ENCODE measurements around the gene KASH5. TPM values are rescaled to one million over a fixed set of nuclear protein-coding genes. Genes with fewer than 3 reads are reported as not detected.
A peak's percentile ranks its signal among the peaks of the same experiment; 100 is the strongest.
"Not testable (repeated sequence)": the region's sequence is repeated elsewhere in the genome, so short reads cannot be mapped to it uniquely, and the experiment has no call there.

KASH5 gene
- total and polyA plus RNA-seq, 4 donors = 0.21 to 1.3 (median 0.35) TPM

DNA sequence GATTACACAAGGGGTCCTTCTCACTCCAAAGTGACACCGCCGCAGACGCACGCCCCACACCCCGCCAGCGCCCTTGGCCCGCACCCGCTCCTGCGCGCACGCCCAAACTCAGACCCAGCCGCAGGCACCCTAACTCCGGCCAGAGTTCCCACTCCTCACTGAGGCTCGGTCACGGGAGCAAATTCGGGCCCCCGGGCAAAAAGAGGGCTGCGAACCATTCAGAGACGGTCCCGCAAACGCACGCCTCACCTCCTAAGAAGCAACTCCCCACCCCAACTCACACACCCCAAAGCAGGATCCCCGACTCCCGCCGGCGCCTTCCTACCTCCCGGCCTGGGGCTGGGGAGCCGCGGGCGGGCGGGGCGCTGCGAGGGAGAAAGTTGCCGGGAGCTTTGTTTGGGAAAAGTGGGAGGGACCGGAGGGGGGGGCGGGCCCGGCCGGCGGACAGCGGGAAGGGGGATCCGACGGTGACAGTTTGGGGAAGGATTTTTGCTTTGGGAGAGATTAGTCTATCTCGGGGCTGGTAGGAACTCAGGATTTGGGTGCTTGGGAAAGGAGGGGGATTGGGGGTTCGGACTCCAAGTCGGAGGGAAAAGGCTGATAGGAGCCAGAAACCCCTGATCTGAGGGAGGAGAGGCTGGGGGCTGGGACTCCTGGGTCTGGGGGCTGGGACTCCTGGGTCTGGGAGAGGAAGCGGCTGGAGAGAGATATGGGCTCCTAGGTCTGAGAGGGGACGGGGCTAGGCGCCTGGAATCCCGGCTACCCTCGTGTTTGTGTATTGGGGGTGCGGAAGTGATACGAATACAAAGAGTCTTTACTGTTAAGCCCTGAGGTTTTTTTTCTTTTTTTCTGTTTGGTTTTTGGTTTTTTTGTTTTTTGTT is 25.8 kb upstream of the KASH5 start, which contains the start of gene TEAD2:
Gene TEAD2, minus strand, starts transcription at position 369 of the 881 bp plus-strand sequence. CDS start 2,341 bp downstream, outside the sequence.
- Histone ChIP-seq H3K9me3 (ENCODE audit: control insufficient read depth, insufficient read depth, low read length) (no peaks in the 10 kb centered on the region), H3K36me3 (ENCODE audit: control insufficient read depth, insufficient read depth, low read length) (peaks cover 20% of the 10 kb centered on the region), H3K4me1 (ENCODE audit: control insufficient read depth, insufficient read depth, low read length) (peaks cover 33% of the 10 kb centered on the region), H3K27me3 (ENCODE audit: control insufficient read depth, insufficient read depth, low read length) (peaks cover 31% of the 10 kb centered on the region), H3K27ac (ENCODE audit: low read depth, low read length) (peak within 1 kb of the TSS; percentile 97), H3K4me3 (ENCODE audit: low read depth, low read length) (peak within 1 kb of the TSS; percentile 91)
- WGBS (ENCODE audit: insufficient coverage) = under 1% methylated on average over 44 of the region's 52 CpGs
- DNase-seq (ENCODE audit: low read depth in 4 of 6, low spot score in 6 of 6) = peak in 3 of 6 donors; percentile 28 to 84 (median 58)

DNA sequence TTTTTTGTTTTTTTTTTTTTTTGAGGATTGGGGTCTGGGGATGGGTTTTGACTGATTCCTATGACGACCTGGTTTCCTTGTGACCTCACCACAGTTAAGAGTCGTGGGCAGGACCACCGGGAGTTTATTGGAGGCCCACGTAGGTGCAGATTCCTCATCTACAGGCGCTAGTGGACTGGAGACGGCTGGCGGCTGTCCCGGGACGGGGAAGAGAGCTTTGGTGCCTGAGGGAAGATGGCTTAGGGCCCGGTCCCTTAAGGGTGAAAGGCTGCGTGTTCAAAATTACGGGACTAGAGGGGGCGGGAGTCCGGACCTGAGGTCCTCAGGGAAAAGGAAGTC is 25.2 kb upstream of the KASH5 start:
- H3K9me3 ChIP-seq (ENCODE audit: control insufficient read depth, insufficient read depth, low read length) = no peaks in the 10 kb centered on the region
- 0% methylated on average over 14 of the region's 14 CpGs for WGBS (ENCODE audit: insufficient coverage)
- peaks cover 31% of the 10 kb centered on the region for H3K27me3 ChIP-seq (ENCODE audit: control insufficient read depth, insufficient read depth, low read length)
- H3K27ac ChIP-seq (ENCODE audit: low read depth, low read length) = peak overlapping the region; percentile 97
- H3K36me3 ChIP-seq (ENCODE audit: control insufficient read depth, insufficient read depth, low read length) = peaks cover 15% of the 10 kb centered on the region
- H3K4me3 ChIP-seq (ENCODE audit: low read depth, low read length) = peak overlapping the region; percentile 91
- peak in 2 of 6 donors; percentile 12 to 74 for DNase-seq (ENCODE audit: low read depth in 4 of 6, low spot score in 6 of 6)
- peaks cover 33% of the 10 kb centered on the region for H3K4me1 ChIP-seq (ENCODE audit: control insufficient read depth, insufficient read depth, low read length)

DNA sequence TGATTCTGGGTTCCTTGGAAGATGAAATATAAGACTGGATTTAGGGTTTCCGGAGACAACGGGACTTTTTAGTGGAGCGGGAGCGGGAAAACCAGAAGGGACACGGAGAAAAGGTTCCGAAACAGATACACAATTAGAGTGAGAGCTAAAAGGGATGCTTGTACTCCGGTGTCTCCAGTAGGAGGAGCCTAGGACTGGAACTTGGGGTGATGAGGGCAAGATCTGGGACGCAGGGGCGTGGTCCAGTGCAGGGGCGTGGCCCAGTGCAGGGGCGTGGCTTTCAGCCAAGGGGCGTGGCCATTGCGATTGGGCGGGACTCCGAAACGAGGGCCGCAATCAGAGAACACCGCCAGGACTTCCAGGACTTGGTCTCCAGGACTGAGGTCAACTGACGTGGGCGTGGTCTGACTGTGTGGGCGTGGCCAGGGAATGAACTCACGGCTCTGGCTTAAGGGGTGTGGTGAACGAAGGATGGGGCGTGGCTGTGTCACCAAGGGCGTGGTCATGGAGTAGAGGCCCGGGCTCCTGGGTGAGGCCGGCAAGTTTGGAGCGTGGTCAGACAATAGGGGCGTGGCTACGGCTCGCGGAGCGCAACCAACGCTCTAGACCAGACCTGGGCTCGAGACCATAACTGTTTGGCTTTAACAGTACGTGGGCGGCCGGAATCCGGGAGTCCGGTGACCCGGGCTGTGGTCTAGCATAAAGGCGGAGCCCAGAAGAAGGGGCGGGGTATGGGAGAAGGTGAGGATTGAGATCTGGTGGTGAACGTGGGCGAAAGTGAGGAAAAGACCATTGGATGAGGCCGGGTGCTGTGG is 24.6 kb upstream of the KASH5 start, which contains the start of gene DKKL1:
Gene DKKL1, plus strand, starts transcription at position 610 of the 815 bp plus-strand sequence. Its CDS starts 122 bp downstream, at position 732.
- WGBS (ENCODE audit: insufficient coverage) = under 1% methylated on average over 46 of the region's 46 CpGs
- Histone ChIP-seq H3K4me3 (ENCODE audit: low read depth, low read length) (peak within 1 kb of the TSS; percentile 91), H3K36me3 (ENCODE audit: control insufficient read depth, insufficient read depth, low read length) (peaks cover 10% of the 10 kb centered on the region), H3K27me3 (ENCODE audit: control insufficient read depth, insufficient read depth, low read length) (peaks cover 31% of the 10 kb centered on the region), H3K27ac (ENCODE audit: low read depth, low read length) (peak within 1 kb of the TSS; percentile 97), H3K9me3 (ENCODE audit: control insufficient read depth, insufficient read depth, low read length) (peaks cover under 1% of the 10 kb centered on the region), H3K4me1 (ENCODE audit: control insufficient read depth, insufficient read depth, low read length) (peaks cover 33% of the 10 kb centered on the region)
- peak in 5 of 6 donors; percentile 38 to 95 (median 59) for DNase-seq (ENCODE audit: low read depth in 4 of 6, low spot score in 6 of 6)

- Histone ChIP-seq H3K27ac (ENCODE audit: low read depth, low read length) (peak overlapping the region; percentile 97), H3K27me3 (ENCODE audit: control insufficient read depth, insufficient read depth, low read length) (peaks cover 31% of the 10 kb centered on the region), H3K4me3 (ENCODE audit: low read depth, low read length) (peak overlapping the region; percentile 91), H3K4me1 (ENCODE audit: control insufficient read depth, insufficient read depth, low read length) (peaks cover 33% of the 10 kb centered on the region), H3K36me3 (ENCODE audit: control insufficient read depth, insufficient read depth, low read length) (peaks cover 8% of the 10 kb centered on the region), H3K9me3 (ENCODE audit: control insufficient read depth, insufficient read depth, low read length) (peaks cover 2% of the 10 kb centered on the region)
- 66% methylated on average over 19 of the region's 27 CpGs for WGBS (ENCODE audit: insufficient coverage)
- DNase-seq (ENCODE audit: low read depth in 4 of 6, low spot score in 6 of 6) = no peak
These were observed 23.8 kb upstream of the KASH5 start for GRCh38 chr19:49364083-49364737.

GRCh38 chr19:49366110-49366509 is 21.9 kb upstream of the KASH5 start:
- Histone ChIP-seq H3K36me3 (ENCODE audit: control insufficient read depth, insufficient read depth, low read length) (no peaks in the 10 kb centered on the region), H3K4me1 (ENCODE audit: control insufficient read depth, insufficient read depth, low read length) (peaks cover 30% of the 10 kb centered on the region), H3K9me3 (ENCODE audit: control insufficient read depth, insufficient read depth, low read length) (peaks cover 5% of the 10 kb centered on the region), H3K27me3 (ENCODE audit: control insufficient read depth, insufficient read depth, low read length) (peaks cover 31% of the 10 kb centered on the region), H3K27ac (ENCODE audit: low read depth, low read length) (no peak overlapping the region), H3K4me3 (ENCODE audit: low read depth, low read length) (no peak overlapping the region)
- no peak for DNase-seq (ENCODE audit: low read depth in 4 of 6, low spot score in 6 of 6)

- Histone ChIP-seq H3K4me1 (ENCODE audit: control insufficient read depth, insufficient read depth, low read length) (peaks cover 9% of the 10 kb centered on the region), H3K4me3 (ENCODE audit: low read depth, low read length) (no peak overlapping the region), H3K27ac (ENCODE audit: low read depth, low read length) (no peak overlapping the region), H3K9me3 (ENCODE audit: control insufficient read depth, insufficient read depth, low read length) (peaks cover 5% of the 10 kb centered on the region), H3K27me3 (ENCODE audit: control insufficient read depth, insufficient read depth, low read length) (peaks cover 12% of the 10 kb centered on the region), H3K36me3 (ENCODE audit: control insufficient read depth, insufficient read depth, low read length) (no peaks in the 10 kb centered on the region)
- no CpG with 5 or more reads among the region's 5 CpGs for WGBS (ENCODE audit: insufficient coverage)
- DNase-seq (ENCODE audit: low read depth in 4 of 6, low spot score in 6 of 6) = no peak
These were observed 19.2 kb upstream of the KASH5 start for GRCh38 chr19:49368711-49369358.

- no CpG with 5 or more reads among the region's 3 CpGs for WGBS (ENCODE audit: insufficient coverage)
- Histone ChIP-seq H3K9me3 (ENCODE audit: control insufficient read depth, insufficient read depth, low read length) (peaks cover 5% of the 10 kb centered on the region), H3K4me3 (ENCODE audit: low read depth, low read length) (no peak overlapping the region), H3K36me3 (ENCODE audit: control insufficient read depth, insufficient read depth, low read length) (no peaks in the 10 kb centered on the region), H3K4me1 (ENCODE audit: control insufficient read depth, insufficient read depth, low read length) (no peaks in the 10 kb centered on the region), H3K27ac (ENCODE audit: low read depth, low read length) (no peak overlapping the region), H3K27me3 (ENCODE audit: control insufficient read depth, insufficient read depth, low read length) (no peaks in the 10 kb centered on the region)
- DNase-seq (ENCODE audit: low read depth in 4 of 6, low spot score in 6 of 6) = no peak
These were observed 16.9 kb upstream of the KASH5 start for GRCh38 chr19:49371184-49371583.

GRCh38 chr19:49373174-49373573 is 14.9 kb upstream of the KASH5 start:
- H3K27ac ChIP-seq (ENCODE audit: low read depth, low read length); H3K27me3 ChIP-seq (ENCODE audit: control insufficient read depth, insufficient read depth, low read length); H3K4me3 ChIP-seq (ENCODE audit: low read depth, low read length); H3K9me3 ChIP-seq (ENCODE audit: control insufficient read depth, insufficient read depth, low read length); H3K4me1 ChIP-seq (ENCODE audit: control insufficient read depth, insufficient read depth, low read length); DNase-seq (ENCODE audit: low read depth in 4 of 6, low spot score in 6 of 6); H3K36me3 ChIP-seq (ENCODE audit: control insufficient read depth, insufficient read depth, low read length): not testable (repeated sequence)
- WGBS (ENCODE audit: insufficient coverage) = 90% methylated on average over 2 of the region's 3 CpGs
